PC-9 (cell line): ENCODE data around the gene PMAIP1.

Experiments used
- CTCF ChIP-seq: fragments of 200-600 bp; sonication (generic); conservative IDR thresholded peaks from 2 replicates; pipeline ENCODE4 v1.6.1; 2017; ENCODE audit warnings: mixed run types, antibody characterized with exemption, mild to moderate bottlenecking, moderate library complexity
- EZH2 ChIP-seq: fragments of 200-600 bp; sonication (generic); IDR thresholded peaks from 2 replicates; pipeline ENCODE4 v1.8.0; 2017; ENCODE audit warnings: antibody characterized with exemption, low read depth

- no peak for TF ChIP-seq CTCF
- TF ChIP-seq EZH2, result no peak
Measured at GRCh38 chr18:59852548-59852947, 47.2 kb upstream of the PMAIP1 start.
